ENCODE results near the gene NKAIN2. TPM values are rescaled to one million over a fixed set of nuclear protein-coding genes. Genes with fewer than 3 reads are reported as not detected.
A peak's percentile ranks its signal among the peaks of the same experiment; 100 is the strongest.

The NKAIN2 gene
- total and polyA plus RNA-seq, 8 donors: 0.02 to 0.09 TPM; not detected in 6

GRCh38 chr6:123953920-123954319, 150.3 kb downstream of the NKAIN2 start:
- intact Hi-C loops (cut with DNase I): no loop called here
- H3K4me3 ChIP-seq: no peak overlapping the region
- H3K27me3 ChIP-seq: peaks cover 0 to 3% (median 0%) of the 10 kb centered on the region in 4 donors
- DNase-seq (no peak), FAIRE-seq (no peak), ATAC-seq (no peak)
- no peaks in the 10 kb centered on the region for H3K36me3 ChIP-seq
- no peak for TF ChIP-seq CTCF (IDR thresholded peaks at IDR 0.05)
- H3K4me1 ChIP-seq: no peaks in the 10 kb centered on the region
- H3K27ac ChIP-seq: no peak overlapping the region
- WGBS, 2 donors: 80 to 88% methylated on average over 4 of the region's 4 CpGs
- H3K9me3 ChIP-seq: no peaks in the 10 kb centered on the region

GRCh38 chr6:123956492-123957139, 153.0 kb downstream of the NKAIN2 start:
- DNase-seq (no peak), ATAC-seq (no peak), FAIRE-seq (no peak)
- no peak overlapping the region for H3K27ac ChIP-seq
- no peaks in the 10 kb centered on the region for H3K36me3 ChIP-seq
- H3K9me3 ChIP-seq: no peaks in the 10 kb centered on the region
- WGBS, 2 donors: 40 to 45% methylated on average over 5 of the region's 5 CpGs
- no peak for TF ChIP-seq CTCF (IDR thresholded peaks at IDR 0.05)
- H3K4me3 ChIP-seq: no peak overlapping the region
- peaks cover 0 to 3% (median 0%) of the 10 kb centered on the region in 4 donors for H3K27me3 ChIP-seq
- intact Hi-C loops (cut with DNase I): no loop called here
- no peaks in the 10 kb centered on the region for H3K4me1 ChIP-seq

GRCh38 chr6:123962508-123962907, 158.8 kb downstream of the NKAIN2 start:
- Histone ChIP-seq H3K27me3 (no peaks in the 10 kb centered on the region), H3K9me3 (no peaks in the 10 kb centered on the region), H3K4me3 (no peak overlapping the region), H3K4me1 (peaks cover 0 to 4% (median 0%) of the 10 kb centered on the region in 3 donors), H3K36me3 (no peaks in the 10 kb centered on the region), H3K27ac (no peak overlapping the region)
- ATAC-seq (peak; percentile 97 to 99 (median 98)), FAIRE-seq (no peak), DNase-seq (peak; percentile 75 to 93 (median 91))
- WGBS, 2 donors: 14 to 16% methylated on average over 11 of the region's 11 CpGs
- intact Hi-C loops (cut with DNase I): no loop called here
- TF ChIP-seq CTCF (IDR thresholded peaks at IDR 0.05): no peak

GRCh38 chr6:123965894-123966293, 162.2 kb downstream of the NKAIN2 start:
- H3K4me3 ChIP-seq: no peak overlapping the region
- intact Hi-C loops (cut with DNase I): no loop called here
- peaks cover 0 to 4% (median 0%) of the 10 kb centered on the region in 3 donors for H3K4me1 ChIP-seq
- no peak overlapping the region for H3K27ac ChIP-seq
- no peak for TF ChIP-seq CTCF (IDR thresholded peaks at IDR 0.05)
- no peak for FAIRE-seq
- WGBS, 2 donors: 64 to 69% methylated on average over 4 of the region's 4 CpGs
- DNase-seq: no peak
- no peaks in the 10 kb centered on the region for H3K27me3 ChIP-seq
- H3K9me3 ChIP-seq: no peaks in the 10 kb centered on the region
- H3K36me3 ChIP-seq: no peaks in the 10 kb centered on the region
- ATAC-seq: no peak

- H3K4me3 ChIP-seq: no peak overlapping the region
- H3K4me1 ChIP-seq: peaks cover 0 to 4% (median 0%) of the 10 kb centered on the region in 3 donors
- ATAC-seq (no peak), DNase-seq (no peak), FAIRE-seq (no peak)
- H3K27ac ChIP-seq: no peak overlapping the region
- no peaks in the 10 kb centered on the region for H3K36me3 ChIP-seq
- 25 to 38% methylated on average over 2 of the region's 2 CpGs for WGBS, 2 donors
- TF ChIP-seq CTCF (IDR thresholded peaks at IDR 0.05): no peak
- no peaks in the 10 kb centered on the region for H3K9me3 ChIP-seq
- intact Hi-C loops (cut with DNase I): no loop called here
- H3K27me3 ChIP-seq: no peaks in the 10 kb centered on the region
Observed at GRCh38 chr6:123966618-123967017, 163.0 kb downstream of the NKAIN2 start.
